SKM-1 (cell line): ENCODE measurements around the gene GPR101.
"Not testable (repeated sequence)": the region's sequence is repeated elsewhere in the genome, so short reads cannot be mapped to it uniquely, and the experiment has no call there.

Source experiments
- DNase-seq: peaks from one replicate; lab custom pipeline; 2025; ENCODE audit not compliant: unreplicated experiment; lab: John Stamatoyannopoulos, UW

The GPR101 gene

GRCh38 chrX:137028699-137029098 is 5.1 kb downstream of the GPR101 start:
- DNase-seq, result no peak

GRCh38 chrX:137025930-137026329 is 7.9 kb downstream of the GPR101 start:
- no peak for DNase-seq

- DNase-seq, result not testable (repeated sequence)
Observed at GRCh38 chrX:137000236-137000635, 33.6 kb downstream of the GPR101 start.

GRCh38 chrX:136999024-136999423 is 34.8 kb downstream of the GPR101 start:
- no peak for DNase-seq
